DOHH2 (cell line): Measurements from ENCODE around the gene CREG2.
A peak's percentile ranks its signal among the peaks of the same experiment; 100 is the strongest.

Source experiments
- H3F3A ChIP-seq: fragments of 200-600 bp; sonication (generic), shearing (Covaris generic); 2 replicates; pipeline ENCODE4 v1.6.0; 2016; ENCODE audit warnings: antibody characterized with exemption, mild to moderate bottlenecking; ENCODE audit not compliant: control insufficient read depth, insufficient read depth
- H3K27ac ChIP-seq: fragments of 200-600 bp; sonication (generic); 2 replicates; pipeline ENCODE4 v1.5.1; 2014; ENCODE audit warnings: low read depth, mild to moderate bottlenecking, low read length, moderate library complexity
- H3K27me3 ChIP-seq: fragments of 200-600 bp; sonication (generic); 2 replicates; pipeline ENCODE4 v1.6.1; 2014; ENCODE audit warnings: mild to moderate bottlenecking, low read length, mixed read lengths; ENCODE audit not compliant: control insufficient read depth
- H3K36me3 ChIP-seq: fragments of 200-600 bp; sonication (generic); 2 replicates; pipeline ENCODE4 v1.6.1; 2014; ENCODE audit warnings: mild to moderate bottlenecking, low read length, moderate library complexity, mixed read lengths; ENCODE audit not compliant: control insufficient read depth
- H3K4me1 ChIP-seq: fragments of 200-600 bp; sonication (generic); 2 replicates; pipeline ENCODE4 v1.6.1; 2014; ENCODE audit warnings: mild to moderate bottlenecking, low read length, mixed read lengths; ENCODE audit not compliant: control insufficient read depth
- H3K4me2 ChIP-seq: fragments of 200-600 bp; sonication (generic); 2 replicates; pipeline ENCODE4 v1.6.0; 2014; ENCODE audit warnings: mild to moderate bottlenecking, low read length, moderate library complexity
- H3K4me3 ChIP-seq: fragments of 200-600 bp; sonication (generic); 2 replicates; pipeline ENCODE4 v1.5.1; 2014; ENCODE audit warnings: mild to moderate bottlenecking, low read length, mixed read lengths
- H3K79me2 ChIP-seq: fragments of 200-600 bp; sonication (generic); 2 replicates; pipeline ENCODE4 v1.6.1; 2014; ENCODE audit warnings: mild to moderate bottlenecking, low read length, mixed read lengths; ENCODE audit not compliant: control insufficient read depth
- H3K9me2 ChIP-seq: fragments of 200-600 bp; sonication (generic); replicated peaks from 2 replicates; pipeline ENCODE4 v1.6.1; 2014; ENCODE audit warnings: mild to moderate bottlenecking, low read length, mixed read lengths; ENCODE audit not compliant: control insufficient read depth
- H3K9me3 ChIP-seq: fragments of 200-600 bp; sonication (generic); 2 replicates; pipeline ENCODE4 v1.6.1; 2014; ENCODE audit warnings: antibody characterized with exemption, low read length, mixed read lengths; ENCODE audit not compliant: control insufficient read depth, insufficient read depth
- H4K20me1 ChIP-seq: fragments of 200-600 bp; sonication (generic); 2 replicates; pipeline ENCODE4 v1.6.0; 2014; ENCODE audit warnings: low read depth, mild to moderate bottlenecking, antibody characterized with exemption, low read length, moderate library complexity; ENCODE audit not compliant: control insufficient read depth, insufficient read depth
- EZH2phosphoT487 ChIP-seq: fragments of 200-600 bp; sonication (generic); IDR thresholded peaks from 2 replicates; pipeline ENCODE4 v1.6.1; 2017; ENCODE audit warnings: borderline replicate concordance, mild to moderate bottlenecking, antibody characterized with exemption, low read length, moderate library complexity, mixed read lengths
- TF ChIP-seq, protein P1 (sequence below): fragments of 200-600 bp; sonication (generic); IDR thresholded peaks from one replicate; pipeline ENCODE4 v1.5.1; 2014; ENCODE audit warnings: antibody characterized with exemption, mild to moderate bottlenecking, low read depth, low read length; ENCODE audit not compliant: poor library complexity, severe bottlenecking

Gene CREG2

DNA sequence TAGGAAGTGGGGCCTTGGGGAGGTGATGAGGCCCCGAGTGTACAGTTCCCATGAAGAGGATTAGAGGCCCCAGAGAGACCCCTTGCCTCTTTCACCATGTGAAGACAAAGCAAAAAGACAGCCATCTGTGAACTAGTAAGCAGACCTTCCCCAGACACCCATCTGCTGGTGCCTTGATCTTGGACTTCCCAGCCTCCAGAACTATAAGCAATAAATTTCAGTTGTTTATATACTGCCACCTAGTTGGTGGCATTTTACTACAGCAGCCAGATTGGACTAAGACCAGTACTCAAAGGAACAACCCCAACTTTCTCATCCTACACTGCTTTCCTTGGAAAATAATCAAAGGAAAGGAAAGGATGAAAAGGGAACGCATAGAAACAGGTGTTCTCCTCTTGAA is 27.9 kb upstream of the CREG2 start:
- no peak overlapping the region for H3K4me2 ChIP-seq
- no peaks in the 10 kb centered on the region for H3K4me1 ChIP-seq
- no peaks in the 10 kb centered on the region for H3K79me2 ChIP-seq
- no peaks in the 10 kb centered on the region for H3F3A ChIP-seq
- H3K4me3 ChIP-seq = no peak overlapping the region
- H3K27ac ChIP-seq = no peak overlapping the region
- no peaks in the 10 kb centered on the region for H4K20me1 ChIP-seq
- H3K9me3 ChIP-seq = no peaks in the 10 kb centered on the region
- no peaks in the 10 kb centered on the region for H3K9me2 ChIP-seq
- no peaks in the 10 kb centered on the region for H3K36me3 ChIP-seq
- peaks cover 2% of the 10 kb centered on the region; the same call in 1 of the 2 replicates for H3K27me3 ChIP-seq
- TF ChIP-seq, protein P1, sequence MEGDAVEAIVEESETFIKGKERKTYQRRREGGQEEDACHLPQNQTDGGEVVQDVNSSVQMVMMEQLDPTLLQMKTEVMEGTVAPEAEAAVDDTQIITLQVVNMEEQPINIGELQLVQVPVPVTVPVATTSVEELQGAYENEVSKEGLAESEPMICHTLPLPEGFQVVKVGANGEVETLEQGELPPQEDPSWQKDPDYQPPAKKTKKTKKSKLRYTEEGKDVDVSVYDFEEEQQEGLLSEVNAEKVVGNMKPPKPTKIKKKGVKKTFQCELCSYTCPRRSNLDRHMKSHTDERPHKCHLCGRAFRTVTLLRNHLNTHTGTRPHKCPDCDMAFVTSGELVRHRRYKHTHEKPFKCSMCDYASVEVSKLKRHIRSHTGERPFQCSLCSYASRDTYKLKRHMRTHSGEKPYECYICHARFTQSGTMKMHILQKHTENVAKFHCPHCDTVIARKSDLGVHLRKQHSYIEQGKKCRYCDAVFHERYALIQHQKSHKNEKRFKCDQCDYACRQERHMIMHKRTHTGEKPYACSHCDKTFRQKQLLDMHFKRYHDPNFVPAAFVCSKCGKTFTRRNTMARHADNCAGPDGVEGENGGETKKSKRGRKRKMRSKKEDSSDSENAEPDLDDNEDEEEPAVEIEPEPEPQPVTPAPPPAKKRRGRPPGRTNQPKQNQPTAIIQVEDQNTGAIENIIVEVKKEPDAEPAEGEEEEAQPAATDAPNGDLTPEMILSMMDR = peak; percentile 16
- no peak for TF ChIP-seq EZH2phosphoT487

DNA sequence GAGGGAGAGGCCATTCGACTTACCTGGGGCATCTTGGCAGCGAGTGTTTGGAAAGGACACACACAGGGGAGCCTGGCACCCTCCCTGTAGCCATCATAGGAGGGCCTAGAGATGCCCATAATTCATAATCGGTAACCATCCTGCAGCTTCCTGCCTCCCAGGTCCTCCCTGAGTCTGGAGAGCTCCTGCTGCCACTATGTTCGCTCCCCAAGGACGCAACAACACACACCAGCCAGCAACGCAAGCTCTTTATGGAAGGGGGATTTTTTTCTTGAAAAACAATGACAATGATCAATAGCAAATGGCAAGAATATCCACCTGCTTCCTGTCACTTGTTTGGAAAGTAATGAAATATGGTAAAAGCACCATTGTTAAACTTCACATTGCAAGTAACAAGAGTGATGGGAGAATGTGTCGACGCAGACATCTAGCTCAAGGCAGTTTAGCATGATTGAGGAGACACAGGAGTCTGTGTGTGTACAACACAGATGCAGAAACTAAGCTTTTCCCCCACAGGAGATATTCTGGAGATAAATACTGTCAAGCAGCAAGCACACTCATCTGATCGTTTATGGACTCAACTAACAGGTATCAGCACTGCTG is 24.9 kb upstream of the CREG2 start:
- no peaks in the 10 kb centered on the region for H3K27me3 ChIP-seq
- H3K9me3 ChIP-seq = no peaks in the 10 kb centered on the region
- no peak overlapping the region for H3K4me3 ChIP-seq
- H3K27ac ChIP-seq = no peak overlapping the region
- TF ChIP-seq, protein P1 = no peak
- TF ChIP-seq EZH2phosphoT487 = no peak
- no peaks in the 10 kb centered on the region for H3K9me2 ChIP-seq
- H3F3A ChIP-seq = no peaks in the 10 kb centered on the region
- H3K4me1 ChIP-seq = no peaks in the 10 kb centered on the region
- no peaks in the 10 kb centered on the region for H4K20me1 ChIP-seq
- H3K36me3 ChIP-seq = no peaks in the 10 kb centered on the region
- H3K4me2 ChIP-seq = no peak overlapping the region
- H3K79me2 ChIP-seq = no peaks in the 10 kb centered on the region

GRCh38 chr2:101410746-101411145 is 23.4 kb upstream of the CREG2 start:
- no peaks in the 10 kb centered on the region for H3K9me2 ChIP-seq
- H3K36me3 ChIP-seq = no peaks in the 10 kb centered on the region
- H3K9me3 ChIP-seq = no peaks in the 10 kb centered on the region
- no peaks in the 10 kb centered on the region for H3K79me2 ChIP-seq
- TF ChIP-seq, protein P1 = no peak
- no peak for TF ChIP-seq EZH2phosphoT487
- no peak overlapping the region for H3K4me3 ChIP-seq
- no peak overlapping the region for H3K27ac ChIP-seq
- no peaks in the 10 kb centered on the region for H3K27me3 ChIP-seq
- H4K20me1 ChIP-seq = no peaks in the 10 kb centered on the region
- H3K4me2 ChIP-seq = no peak overlapping the region
- no peaks in the 10 kb centered on the region for H3F3A ChIP-seq
- H3K4me1 ChIP-seq = peaks cover 3% of the 10 kb centered on the region
